Heart left ventricle (tissue), 16 donors: ENCODE results near the gene SAXO1. TPM values are rescaled to one million over a fixed set of nuclear protein-coding genes. Genes with fewer than 3 reads are reported as not detected.

Experiments used
- ATAC-seq, 4 donors: fragments of 200-7000 bp; cut with Tn5 transposase; one replicate each; pipeline ENCODE4 v1.9.1; 2020 to 2022; ENCODE audit warnings: moderate library complexity in 4 of 4, mild to moderate bottlenecking in 3 of 4, moderate number of reproducible peaks in 1 of 4
- DNase-seq, 5 donors: peaks; one replicate each; pipeline ENCODE4 v3.0.0-alpha.2; 2020
- H3K27ac ChIP-seq, 12 donors: fragments of 200-600 bp; sonication (generic) in 4 of 12; one replicate each; pipeline versions ENCODE4 v1.5.0 to v1.8.0; 2016 to 2022; ENCODE audit warnings: mild to moderate bottlenecking in 2 of 12
- H3K27me3 ChIP-seq, 9 donors: fragments of 200-600 bp; sonication (generic) in 2 of 9; one replicate each; pipeline versions ENCODE4 v1.5.1 to v1.8.0; 2016 to 2022; ENCODE audit warnings: mild to moderate bottlenecking in 3 of 9
- H3K36me3 ChIP-seq, 9 donors: fragments of 200-600 bp; sonication (generic) in 2 of 9; one replicate each; pipeline versions ENCODE4 v1.5.0 to v1.8.0; 2018 to 2022; ENCODE audit warnings: mild to moderate bottlenecking in 2 of 9
- H3K4me1 ChIP-seq, 12 donors: fragments of 200-600 bp; sonication (generic) in 4 of 12; one replicate each; pipeline versions ENCODE4 v1.5.0 to v1.8.0; 2016 to 2022; ENCODE audit warnings: mild to moderate bottlenecking in 3 of 12
- H3K4me3 ChIP-seq, 12 donors: fragments of 200-600 bp; sonication (generic) in 4 of 12; one replicate each; pipeline versions ENCODE4 v1.5.0 to v1.8.0; 2017 to 2022; ENCODE audit warnings: mild to moderate bottlenecking in 9 of 12, moderate library complexity in 4 of 12
- H3K9me3 ChIP-seq, 12 donors: fragments of 200-600 bp; sonication (generic) in 4 of 12; one replicate each; pipeline versions ENCODE4 v1.5.0 to v1.8.0; 2016 to 2022; ENCODE audit warnings: mild to moderate bottlenecking in 1 of 12
- POLR2A ChIP-seq, 2 donors: fragments of 450-650 bp; IDR thresholded peaks; one replicate each; pipeline ENCODE4 v1.6.1; 2017; ENCODE audit warnings: antibody characterized with exemption in 2 of 2, mild to moderate bottlenecking in 2 of 2, moderate library complexity in 2 of 2
- WGBS, 4 donors: extraction: QIAGEN DNeasy Blood & Tissue Kit in 2 of 4; methylation state at CpG; one replicate each; pipeline versions ENCODE4 v1.1.5 to v1.1.7; 2013 to 2018; 5-methylcytosine and 5-hydroxymethylcytosine counted together
- intact Hi-C, 10 donors: fragments of 100-400 bp; cut with DNase I; formaldehyde crosslinking; loops; one replicate each; pipeline versions ENCODE4 v1.11.1 to v1.14.2; 2022
- polyA plus RNA-seq, 2 donors: library from polyadenylated mRNA; stranded (reverse); fragments of 200-250 nt; gene quantifications; one replicate each; pipeline ENCODE4 v1.2.3, GENCODE V29; 2013
- total RNA-seq, 9 donors: library from RNA; depleted of rRNA in 2 of 9; stranded (reverse); fragments of >200 nt in 2 of 9; fragmentation: NEBNext Ultra II Directional in 3 of 9; extraction: Animal tissue kit (Norgen Biotek cat#: 25700) in 3 of 9; gene quantifications; one replicate each; pipeline versions ENCODE4 v1.1.0 to v1.2.4, GENCODE V29; 2016 to 2023
- TF ChIP-seq, protein P1 (sequence below), 12 donors: fragments of 200-600 bp; sonication (generic) in 4 of 12; IDR thresholded peaks; one replicate each; pipeline versions ENCODE4 v1.5.0 to v1.8.0; 2018 to 2022; ENCODE audit warnings: antibody characterized with exemption in 12 of 12, mild to moderate bottlenecking in 5 of 12
- donor health status: ischemic (EF 13 %, LVEDD 7.1; RV severe dilation, severe dysfunction).
- donor health status: healthy with polysubstance abuse.
- donor health status: DM: no; HTN: yes; CAD: no.
- donor health status: DM: no; HTN: no; CAD: no.
- donor health status: ischemic (EF 25% LVEDD 6.9; RV normal size, moderate dysfunction).
- donor health status: ischemic (EF 25% LVEDD 5.7; RV mildly dilated, moderate dysfunction).
- donor health status: healthy.
- donor health status: DM: yes; HTN: yes; CAD: no.
- donor health status: ischemic (EF 35%, LVEDD 5.7; RV mildly dilated, moderate dysfunction).
- donor health status: nonischemic (EF 11% LVEDD 7.7; RV severe dilation, severe dysfunction).
- donor health status: DM: yes; HTN: yes; CAD: no.
- donor health status: PGD.
- donor health status: ischemic (EF 29% LVEDD 5.4; RV normal size, mild dysfunction).
- donor health status: nonischemic (EF 23%, LVEDD 6.1; RV moderate dilation, normal function).

SAXO1 gene
- total and polyA plus RNA-seq, 11 donors = 0.09 to 0.21 (median 0.11) TPM; not detected in 8

DNA sequence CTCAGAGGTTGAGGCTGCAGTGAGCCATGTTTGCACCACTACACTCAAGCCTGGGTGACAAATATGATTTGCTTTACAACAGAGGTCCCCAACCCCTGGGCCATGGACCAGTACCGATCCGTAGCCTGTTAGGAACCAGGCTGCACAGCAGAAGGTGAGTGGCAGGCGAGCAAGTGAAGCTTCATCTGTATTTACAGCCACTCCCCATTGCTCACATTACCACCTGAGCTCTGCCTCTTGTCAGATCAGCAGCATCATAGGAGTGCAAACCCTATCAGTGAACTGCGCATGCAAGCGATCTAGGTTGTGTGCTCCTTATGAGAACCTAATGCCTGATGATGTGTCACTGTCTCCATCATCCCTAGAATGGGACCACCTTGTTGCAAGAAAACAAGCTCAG, 42.5 kb downstream of the SAXO1 start:
- H3K36me3 ChIP-seq = no peaks in the 10 kb centered on the region
- no peaks in the 10 kb centered on the region for H3K9me3 ChIP-seq
- no peaks in the 10 kb centered on the region for H3K4me1 ChIP-seq
- intact Hi-C loops = no loop called here
- TF ChIP-seq, protein P1, sequence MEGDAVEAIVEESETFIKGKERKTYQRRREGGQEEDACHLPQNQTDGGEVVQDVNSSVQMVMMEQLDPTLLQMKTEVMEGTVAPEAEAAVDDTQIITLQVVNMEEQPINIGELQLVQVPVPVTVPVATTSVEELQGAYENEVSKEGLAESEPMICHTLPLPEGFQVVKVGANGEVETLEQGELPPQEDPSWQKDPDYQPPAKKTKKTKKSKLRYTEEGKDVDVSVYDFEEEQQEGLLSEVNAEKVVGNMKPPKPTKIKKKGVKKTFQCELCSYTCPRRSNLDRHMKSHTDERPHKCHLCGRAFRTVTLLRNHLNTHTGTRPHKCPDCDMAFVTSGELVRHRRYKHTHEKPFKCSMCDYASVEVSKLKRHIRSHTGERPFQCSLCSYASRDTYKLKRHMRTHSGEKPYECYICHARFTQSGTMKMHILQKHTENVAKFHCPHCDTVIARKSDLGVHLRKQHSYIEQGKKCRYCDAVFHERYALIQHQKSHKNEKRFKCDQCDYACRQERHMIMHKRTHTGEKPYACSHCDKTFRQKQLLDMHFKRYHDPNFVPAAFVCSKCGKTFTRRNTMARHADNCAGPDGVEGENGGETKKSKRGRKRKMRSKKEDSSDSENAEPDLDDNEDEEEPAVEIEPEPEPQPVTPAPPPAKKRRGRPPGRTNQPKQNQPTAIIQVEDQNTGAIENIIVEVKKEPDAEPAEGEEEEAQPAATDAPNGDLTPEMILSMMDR (IDR thresholded peaks at IDR 0.05) = no peak
- TF ChIP-seq POLR2A (IDR thresholded peaks at IDR 0.05) = no peak
- no peak overlapping the region for H3K4me3 ChIP-seq
- ATAC-seq (no peak), DNase-seq (no peak)
- 84 to 98% (median 88%) methylated on average over 4 to 5 of the region's 5 CpGs for WGBS, 4 donors
- H3K27ac ChIP-seq = no peak overlapping the region
- H3K27me3 ChIP-seq = no peaks in the 10 kb centered on the region

DNA sequence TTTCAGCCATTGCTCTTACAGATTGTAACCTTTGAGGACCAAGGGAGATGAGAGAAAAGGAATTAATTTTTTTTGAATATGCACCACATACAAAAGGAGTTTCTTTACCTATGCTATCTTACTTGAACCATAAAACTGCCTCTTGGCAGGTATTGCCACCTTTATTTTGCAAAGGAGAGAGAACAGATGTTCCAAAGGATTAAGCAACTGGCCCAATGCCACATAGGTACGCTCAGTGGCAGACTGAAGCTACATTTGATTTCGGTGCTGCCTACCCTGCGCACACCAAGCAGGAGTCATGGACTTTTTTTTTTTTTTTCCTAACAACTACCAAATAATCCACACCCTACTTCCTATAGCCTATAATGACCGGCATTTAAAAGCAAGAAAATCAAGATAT, 43.1 kb downstream of the SAXO1 start:
- ATAC-seq (no peak), DNase-seq (no peak)
- Histone ChIP-seq H3K4me3 (no peak overlapping the region), H3K27ac (no peak overlapping the region), H3K36me3 (no peaks in the 10 kb centered on the region), H3K4me1 (no peaks in the 10 kb centered on the region), H3K9me3 (no peaks in the 10 kb centered on the region), H3K27me3 (no peaks in the 10 kb centered on the region)
- 98% methylated on average over 4 of the region's 4 CpGs for WGBS, 4 donors
- no peak for TF ChIP-seq POLR2A (IDR thresholded peaks at IDR 0.05)
- TF ChIP-seq, protein P1 (IDR thresholded peaks at IDR 0.05) = no peak
- intact Hi-C loops = no loop called here

DNA sequence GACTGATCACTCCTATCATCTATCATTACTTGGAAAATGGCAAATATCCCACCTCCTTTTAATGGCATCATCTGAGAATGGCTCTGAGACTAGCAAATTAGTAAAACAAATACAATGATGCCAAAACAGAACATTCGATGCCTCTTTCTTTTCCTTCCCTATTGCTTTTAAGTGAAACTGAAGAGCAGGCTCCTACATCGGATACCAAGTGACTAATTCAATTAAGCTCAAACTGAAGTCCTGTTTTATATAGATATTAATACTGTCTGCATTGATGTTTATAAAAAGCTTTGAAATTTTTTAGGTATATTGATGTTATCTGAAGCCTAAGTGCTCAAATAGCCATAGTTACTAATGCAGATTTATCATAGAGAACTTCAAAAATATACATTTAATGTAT, 43.9 kb downstream of the SAXO1 start:
- intact Hi-C loops = no loop called here
- ATAC-seq = no peak
- no peak for TF ChIP-seq POLR2A (IDR thresholded peaks at IDR 0.05)
- TF ChIP-seq, protein P1 (IDR thresholded peaks at IDR 0.05) = no peak

GRCh38 chr9:18988003-18988402, 45.0 kb downstream of the SAXO1 start:
- DNase-seq = no peak
- Histone ChIP-seq H3K9me3 (peaks cover 0 to 12% (median 0%) of the 10 kb centered on the region in 12 donors), H3K36me3 (no peaks in the 10 kb centered on the region), H3K4me3 (no peak overlapping the region), H3K4me1 (no peaks in the 10 kb centered on the region), H3K27ac (no peak overlapping the region), H3K27me3 (no peaks in the 10 kb centered on the region)
- no peak for ATAC-seq
- TF ChIP-seq POLR2A (IDR thresholded peaks at IDR 0.05) = no peak
- TF ChIP-seq, protein P1 (IDR thresholded peaks at IDR 0.05) = no peak
- intact Hi-C loops = no loop called here

More for the DNA sequence above, 43.9 kb downstream of the SAXO1 start:
- no peaks in the 10 kb centered on the region for H3K27me3 ChIP-seq
- WGBS, 4 donors = 87 to 93% (median 89%) methylated on average over 2 of the region's 2 CpGs
- DNase-seq = no peak
- no peak overlapping the region for H3K4me3 ChIP-seq
- no peaks in the 10 kb centered on the region for H3K4me1 ChIP-seq
- no peaks in the 10 kb centered on the region for H3K36me3 ChIP-seq
- peaks cover 0 to 6% (median 0%) of the 10 kb centered on the region in 12 donors for H3K9me3 ChIP-seq
- no peak overlapping the region for H3K27ac ChIP-seq
